Lung (tissue), 12 donors: ENCODE measurements around the gene ETV2. TPM values are rescaled to one million over a fixed set of nuclear protein-coding genes. Genes with fewer than 3 reads are reported as not detected.

Source experiments
- ATAC-seq: fragments of 200-7000 bp; cut with Tn5 transposase; one replicate; pipeline ENCODE4 v1.9.1; 2020; ENCODE audit warnings: moderate number of reproducible peaks; ENCODE audit not compliant: insufficient read depth, low FRiP score
- DNase-seq, 3 donors: peaks; one replicate each; pipeline ENCODE4 v3.0.0-alpha.2; 2013 to 2017
- H3K27ac ChIP-seq, 2 donors: one replicate each; pipeline ENCODE4 v1.5.1; 2013; ENCODE audit warnings: mild to moderate bottlenecking in 2 of 2, moderate library complexity in 2 of 2, control low read depth in 1 of 2, inconsistent platforms in 1 of 2, low read depth in 1 of 2, low read length in 1 of 2
- H3K27me3 ChIP-seq, 3 donors: one replicate each; pipeline ENCODE4 v1.5.1; 2013; ENCODE audit warnings: low read length in 2 of 3; ENCODE audit not compliant: control insufficient read depth in 3 of 3, insufficient read depth in 3 of 3
- H3K36me3 ChIP-seq, 4 donors: one replicate each; pipeline ENCODE4 v1.5.1; 2013; ENCODE audit warnings: low read length in 4 of 4, mild to moderate bottlenecking in 1 of 4, moderate library complexity in 1 of 4; ENCODE audit not compliant: control insufficient read depth in 4 of 4, insufficient read depth in 4 of 4
- H3K4me1 ChIP-seq, 5 donors: one replicate each; pipeline ENCODE4 v1.5.1; 2013; ENCODE audit warnings: low read length in 5 of 5, mild to moderate bottlenecking in 2 of 5, moderate library complexity in 1 of 5; ENCODE audit not compliant: control insufficient read depth in 5 of 5, insufficient read depth in 5 of 5
- H3K4me3 ChIP-seq: one replicate; pipeline ENCODE4 v1.5.1; 2013; ENCODE audit warnings: mild to moderate bottlenecking, control low read depth, moderate library complexity
- H3K9ac ChIP-seq, 2 donors: one replicate each; pipeline ENCODE4 v1.5.1; 2013; ENCODE audit warnings: low read length in 2 of 2, control low read depth in 1 of 2; ENCODE audit not compliant: insufficient read depth in 1 of 2
- H3K9me3 ChIP-seq, 4 donors: one replicate each; pipeline ENCODE4 v1.5.1; 2013; ENCODE audit warnings: low read length in 3 of 4, mild to moderate bottlenecking in 1 of 4, moderate library complexity in 1 of 4; ENCODE audit not compliant: control insufficient read depth in 4 of 4, insufficient read depth in 3 of 4
- CTCF ChIP-seq: IDR thresholded peaks from 2 replicates; pipeline ENCODE4 v1.5.1; 2012; ENCODE audit warnings: mild to moderate bottlenecking; ENCODE audit errors: control extremely low read depth, extremely low read depth
- WGBS, 2 donors: extraction: QIAGEN DNeasy Blood & Tissue Kit; methylation state at CpG; one replicate each; pipeline ENCODE4 v1.1.7; 2013; 5-methylcytosine and 5-hydroxymethylcytosine counted together
- polyA plus RNA-seq, 2 donors: library from polyadenylated mRNA; stranded (reverse); fragments of 200-250 nt; gene quantifications; one replicate each; pipeline ENCODE4 v1.2.1, GENCODE V29; 2013
- total RNA-seq, 2 donors: library from RNA; depleted of rRNA in 1 of 2; stranded (reverse); fragments of >200 nt in 1 of 2; gene quantifications; one replicate each; pipeline ENCODE4 v1.2.1, GENCODE V29; 2014 to 2021
- donor health status: control.
- donor health status: control.
- donor health status: Bipolar disorder and iron deficiency.
- donor health status: healthy.
- donor health status: DM: yes; HTN: yes; CAD: no.

Gene ETV2
- total and polyA plus RNA-seq, 4 donors, result 0.31 to 2.5 (median 1.1) TPM

- peaks cover 0 to 6% (median 0%) of the 10 kb centered on the region in 5 donors for H3K4me1 ChIP-seq
- no peaks in the 10 kb centered on the region for H3K9me3 ChIP-seq
- no peak overlapping the region for H3K9ac ChIP-seq
- TF ChIP-seq CTCF, result no peak
- no peak overlapping the region for H3K27ac ChIP-seq
- DNase-seq (no peak), ATAC-seq (no peak)
- H3K4me3 ChIP-seq, result no peak overlapping the region
- H3K27me3 ChIP-seq, result no peaks in the 10 kb centered on the region
- H3K36me3 ChIP-seq, result peaks cover 11 to 60% (median 44%) of the 10 kb centered on the region in 4 donors
- WGBS, 2 donors, result 91 to 98% methylated on average over 28 to 29 of the region's 29 CpGs
Measured at GRCh38 chr19:35633727-35634440, 7.7 kb upstream of the ETV2 start.

GRCh38 chr19:35636651-35637050 lies 4.9 kb upstream of the ETV2 start:
- peaks cover 0 to 3% (median 0%) of the 10 kb centered on the region in 5 donors for H3K4me1 ChIP-seq
- no peak for DNase-seq
- H3K36me3 ChIP-seq, result peaks cover 11 to 46% (median 29%) of the 10 kb centered on the region in 4 donors
- WGBS, 2 donors, result 62 to 94% methylated on average over 3 of the region's 3 CpGs
- no peak overlapping the region for H3K4me3 ChIP-seq
- no peak for TF ChIP-seq CTCF
- H3K27me3 ChIP-seq, result no peaks in the 10 kb centered on the region
- no peaks in the 10 kb centered on the region for H3K9me3 ChIP-seq
- no peak overlapping the region for H3K27ac ChIP-seq
- no peak overlapping the region for H3K9ac ChIP-seq
- ATAC-seq, result no peak

- Histone ChIP-seq H3K9ac (no peak overlapping the region), H3K4me1 (peaks cover 0 to 7% (median 0%) of the 10 kb centered on the region in 5 donors), H3K9me3 (no peaks in the 10 kb centered on the region), H3K36me3 (peaks cover 11 to 43% (median 24%) of the 10 kb centered on the region in 4 donors), H3K27me3 (no peaks in the 10 kb centered on the region), H3K27ac (no peak overlapping the region), H3K4me3 (no peak overlapping the region)
- no peak for DNase-seq
- no peak for TF ChIP-seq CTCF
- WGBS, 2 donors, result 93 to 96% methylated on average over 25 of the region's 25 CpGs
- no peak for ATAC-seq
Measured at GRCh38 chr19:35637165-35637564, 4.4 kb upstream of the ETV2 start.

GRCh38 chr19:35639321-35639639 lies 2.3 kb upstream of the ETV2 start:
- 61 to 62% methylated on average over 6 of the region's 6 CpGs for WGBS, 2 donors
- no peak overlapping the region for H3K4me3 ChIP-seq
- ATAC-seq (no peak), DNase-seq (no peak)
- H3K9me3 ChIP-seq, result no peaks in the 10 kb centered on the region
- TF ChIP-seq CTCF, result no peak
- H3K9ac ChIP-seq, result no peak overlapping the region
- no peak overlapping the region for H3K27ac ChIP-seq
- peaks cover 6 to 23% (median 14%) of the 10 kb centered on the region in 4 donors for H3K36me3 ChIP-seq
- peaks cover 0 to 21% (median 3%) of the 10 kb centered on the region in 5 donors for H3K4me1 ChIP-seq
- no peaks in the 10 kb centered on the region for H3K27me3 ChIP-seq
